Measurements from ENCODE around the gene SH3PXD2B.

Gene SH3PXD2B

DNA sequence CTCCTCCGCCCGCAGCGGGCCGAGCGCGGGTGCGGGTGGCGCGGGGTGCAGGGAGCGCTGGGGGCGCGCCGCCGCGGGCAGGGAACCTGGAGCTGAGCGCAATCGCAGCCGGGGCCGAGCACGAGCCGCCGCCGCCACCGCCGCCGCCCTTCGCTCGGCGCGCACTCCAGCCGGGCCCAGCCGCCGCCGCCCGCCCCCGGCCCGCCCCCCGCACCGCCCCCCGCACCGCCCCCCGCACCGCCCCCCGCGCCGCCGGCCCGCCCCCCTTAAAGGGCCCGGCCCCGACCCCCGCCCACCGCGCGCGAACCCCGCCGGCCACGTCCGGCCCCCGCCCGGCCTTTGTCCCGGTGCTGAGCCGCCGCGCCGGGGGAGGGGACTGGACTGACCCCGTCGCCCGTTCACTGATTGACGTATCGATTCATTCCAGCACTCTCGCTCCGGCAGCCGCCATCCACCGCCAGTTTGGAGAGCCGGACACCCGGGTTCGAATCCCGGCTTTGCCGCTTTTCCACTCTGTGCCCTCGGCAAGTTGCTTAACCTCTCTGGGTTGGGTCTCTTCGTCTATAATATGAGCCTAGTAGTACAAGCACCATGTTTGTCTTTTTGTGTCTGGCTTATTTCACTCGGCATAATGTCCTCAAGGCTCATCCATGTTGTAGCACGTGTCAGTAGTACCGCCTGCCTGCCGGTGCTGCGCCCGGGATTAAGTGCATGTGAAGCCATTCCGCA, at the start of gene SH3PXD2B:
Gene SH3PXD2B, minus strand, starts transcription at position 168 of the 729 bp plus-strand sequence. CDS start 173 bp downstream, outside the sequence.
- no peak for DNase-seq (ENCODE audit: low read depth)

DNA sequence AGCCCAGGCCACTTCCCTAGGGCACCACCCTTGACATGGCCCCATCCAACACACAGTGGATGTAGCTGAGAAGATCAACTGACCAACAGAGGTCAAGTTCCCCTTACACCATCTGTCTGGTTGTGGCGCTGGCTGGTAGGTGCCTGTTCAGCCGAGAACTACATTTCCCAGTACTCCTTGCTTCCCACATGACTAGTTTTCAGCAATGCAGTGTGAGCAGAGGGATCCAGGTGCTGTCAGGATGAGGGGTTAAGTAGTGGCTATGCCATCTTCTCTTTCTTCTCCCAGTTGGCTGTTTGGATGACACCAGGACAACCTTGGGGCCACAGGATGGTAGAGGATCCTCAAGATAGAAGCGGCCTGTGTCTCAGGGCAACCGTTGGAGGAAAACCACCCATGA, 48.6 kb upstream of the SH3PXD2B start:
- no peak for DNase-seq (ENCODE audit: low read depth)

DNA sequence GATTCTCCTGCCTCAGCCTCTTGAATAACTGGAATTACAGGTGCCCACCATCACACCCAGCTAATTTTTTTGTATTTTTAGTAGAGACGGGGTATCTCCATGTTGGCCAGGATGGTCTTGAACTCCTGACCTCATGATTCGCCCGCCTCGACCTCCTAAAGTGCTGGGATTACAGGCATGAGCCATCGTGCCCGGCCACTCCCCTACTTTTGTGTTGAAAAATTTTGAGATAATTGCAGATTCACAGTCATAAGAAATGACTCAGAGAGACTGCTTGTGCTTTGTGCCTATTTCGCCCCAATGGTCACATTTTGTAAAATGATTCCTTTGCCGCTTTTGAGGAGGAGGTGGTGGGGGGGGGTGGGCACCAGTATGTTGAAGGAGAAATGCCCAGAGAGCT, 48.1 kb upstream of the SH3PXD2B start:
- DNase-seq (ENCODE audit: low read depth) = no peak

GRCh38 chr5:172501708-172502320, 47.5 kb upstream of the SH3PXD2B start:
- no peak for DNase-seq (ENCODE audit: low read depth)

DNA sequence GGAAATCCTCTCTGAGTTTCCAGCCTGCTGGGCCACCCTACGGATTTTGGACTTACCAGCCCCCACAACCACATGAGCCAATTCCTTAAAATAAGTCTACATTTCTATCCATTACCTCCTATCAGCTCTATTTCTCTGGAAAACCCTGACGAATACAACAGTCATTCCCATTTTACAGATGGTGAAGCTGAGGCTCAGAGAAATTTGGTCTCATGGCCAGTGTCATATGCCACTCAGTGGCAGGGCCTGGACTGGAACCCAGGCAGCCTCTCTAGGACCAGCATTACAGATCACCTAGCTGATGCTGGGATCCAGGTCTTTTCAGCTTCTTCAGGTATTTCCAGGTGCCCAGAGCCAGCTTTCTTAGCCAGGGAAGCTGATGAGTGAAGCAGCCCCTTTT, 45.0 kb upstream of the SH3PXD2B start:
- no peak for DNase-seq (ENCODE audit: low read depth)

- DNase-seq (ENCODE audit: low read depth) = no peak
These were observed 44.3 kb upstream of the SH3PXD2B start for GRCh38 chr5:172498431-172499129.

DNA sequence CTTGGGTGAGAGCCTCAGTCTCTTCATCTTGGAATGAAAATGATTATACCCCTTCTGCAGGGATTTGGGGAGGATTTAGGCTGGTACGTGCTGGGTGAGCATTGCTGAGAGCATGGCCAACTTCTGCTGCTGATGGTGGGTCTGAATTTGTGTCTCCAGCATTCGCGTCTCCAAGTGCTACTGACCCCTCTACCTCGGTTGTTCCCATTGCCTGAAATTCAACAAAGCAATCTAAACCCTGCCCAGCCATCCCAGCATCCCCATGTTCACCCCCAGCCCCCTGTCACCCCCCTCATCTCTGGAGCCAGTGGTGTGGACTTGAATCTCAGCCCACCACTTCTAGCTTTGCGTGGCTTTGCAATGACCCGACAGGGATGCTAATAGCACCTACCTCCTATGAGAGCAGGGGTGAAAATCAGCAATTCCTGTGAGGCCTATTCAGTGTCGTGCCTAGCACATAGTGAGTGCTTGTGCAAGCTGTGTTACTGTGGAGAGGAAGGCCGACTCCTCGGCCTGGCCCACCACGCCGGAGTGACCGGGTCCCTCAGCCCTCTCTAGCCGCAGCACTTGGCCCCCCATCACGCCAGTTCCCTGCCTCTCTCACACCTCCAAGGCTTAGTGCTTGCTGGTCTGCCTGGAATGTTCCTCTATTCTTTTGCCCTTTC, 43.4 kb upstream of the SH3PXD2B start:
- DNase-seq (ENCODE audit: low read depth) = no peak

DNA sequence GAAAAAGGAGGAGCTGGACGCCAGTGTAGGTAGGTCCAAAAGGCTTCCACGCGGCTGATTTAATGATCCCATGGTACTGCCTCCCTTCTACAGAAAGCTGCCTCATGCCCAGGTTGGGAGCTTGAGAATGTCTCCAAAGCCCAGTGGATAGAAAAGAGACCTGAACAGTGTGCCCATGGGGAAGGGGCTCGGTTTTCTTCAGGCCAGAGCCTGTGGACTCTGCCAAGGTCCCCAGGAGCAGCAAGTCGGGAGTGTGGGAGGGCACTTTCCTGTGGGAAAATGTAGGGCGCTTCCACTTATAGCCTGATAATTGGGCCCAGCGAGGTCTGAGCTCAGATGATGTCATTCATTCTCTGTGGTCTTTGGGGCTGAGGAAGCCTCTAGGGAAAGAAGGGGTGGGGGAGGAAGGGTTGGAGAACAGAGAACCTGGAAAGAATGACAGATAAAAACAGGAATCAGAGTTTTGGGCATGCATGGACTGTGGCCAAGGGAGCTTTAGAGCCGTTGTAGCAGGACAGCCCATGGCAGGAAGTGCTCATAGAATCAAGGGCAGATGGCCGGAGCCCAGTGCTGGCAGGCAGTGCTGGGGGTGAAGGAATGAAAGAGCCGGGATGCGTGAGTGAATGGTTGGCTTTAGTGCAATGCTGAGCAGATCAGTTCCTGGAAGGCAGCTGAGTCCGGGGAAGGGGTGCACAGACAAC, 42.5 kb upstream of the SH3PXD2B start:
- DNase-seq (ENCODE audit: low read depth) = no peak

- DNase-seq (ENCODE audit: low read depth) = no peak
These were observed 40.5 kb upstream of the SH3PXD2B start for GRCh38 chr5:172494630-172495505.

DNA sequence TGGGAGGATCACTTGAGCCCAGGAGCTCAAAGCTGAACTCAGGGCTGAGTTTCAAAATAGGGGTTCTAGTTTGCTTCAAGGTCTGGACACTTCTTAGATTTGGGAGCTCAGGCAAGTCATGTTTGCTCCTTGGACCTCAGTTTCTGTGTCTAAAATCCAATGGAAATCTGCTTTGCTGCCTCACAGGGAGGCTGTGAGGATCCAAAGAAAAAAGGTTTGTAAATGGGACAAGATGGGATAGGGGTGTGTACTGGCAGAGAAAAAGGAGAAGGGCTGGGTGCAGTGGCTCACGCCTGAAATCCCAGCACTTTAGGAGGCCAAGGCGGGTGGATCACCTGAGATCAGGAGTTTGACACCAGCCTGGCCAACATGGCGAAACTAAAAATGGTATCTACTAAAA, 39.6 kb upstream of the SH3PXD2B start:
- DNase-seq (ENCODE audit: low read depth) = no peak

- DNase-seq (ENCODE audit: low read depth) = no peak
These were observed 39.1 kb upstream of the SH3PXD2B start for GRCh38 chr5:172493461-172493860.

- DNase-seq (ENCODE audit: low read depth) = no peak
These were observed 38.7 kb upstream of the SH3PXD2B start for GRCh38 chr5:172493002-172493401.

DNA sequence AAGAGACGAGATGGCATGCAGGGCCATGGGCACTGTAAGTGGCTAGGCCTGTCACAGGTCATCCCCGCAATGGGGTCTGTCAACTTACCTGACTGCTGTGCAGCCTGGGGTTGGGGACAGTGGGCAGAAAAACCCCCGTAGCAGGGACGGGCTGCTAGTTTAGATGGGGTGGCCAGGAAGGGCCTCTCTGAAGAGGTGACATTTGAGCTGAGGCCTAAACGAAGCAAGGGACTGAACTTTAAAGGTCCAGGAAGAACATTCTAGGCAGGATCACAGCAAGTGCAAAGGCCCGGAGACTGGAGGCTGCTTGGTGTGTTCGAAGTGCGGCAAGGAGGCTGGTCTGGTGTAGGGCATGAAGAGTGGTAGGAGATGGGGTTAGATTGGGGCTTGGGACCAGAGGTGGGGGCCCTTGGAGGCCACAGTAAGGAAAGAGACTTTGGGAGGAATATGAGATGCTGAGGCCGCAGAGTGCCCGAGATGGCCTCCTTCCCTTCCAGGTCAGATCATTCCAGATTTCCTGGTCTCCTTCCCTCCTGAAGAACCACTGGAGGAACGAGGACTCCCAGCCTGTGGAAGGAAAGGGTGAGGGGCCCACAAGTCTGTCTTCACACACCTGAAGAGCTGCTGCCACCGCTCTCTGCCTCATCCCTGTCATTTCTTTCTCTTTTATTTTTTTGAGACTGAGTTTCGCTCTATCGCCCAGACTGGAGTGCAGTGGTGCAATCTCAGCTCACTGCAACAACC, 37.9 kb upstream of the SH3PXD2B start:
- DNase-seq (ENCODE audit: low read depth) = no peak

DNA sequence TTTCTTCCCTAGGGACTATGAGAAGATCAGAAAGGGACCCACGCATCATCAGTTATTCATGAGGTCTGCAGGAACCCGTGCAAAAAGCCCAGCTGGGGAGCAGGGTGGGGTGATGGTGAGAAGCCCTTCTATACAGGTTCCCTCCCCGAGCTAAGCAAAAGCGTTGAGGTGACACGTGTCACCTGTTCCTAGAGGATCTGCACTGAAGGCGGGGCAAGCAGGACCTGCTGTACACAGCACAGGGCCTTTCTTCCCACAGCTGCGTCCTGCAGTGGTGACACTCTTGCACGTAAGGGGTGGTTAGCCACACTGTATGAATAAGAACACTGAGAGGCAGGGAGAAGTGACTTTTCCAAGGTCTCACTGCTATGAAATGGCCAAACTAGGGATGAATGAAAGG, 37.2 kb upstream of the SH3PXD2B start:
- no peak for DNase-seq (ENCODE audit: low read depth)

DNA sequence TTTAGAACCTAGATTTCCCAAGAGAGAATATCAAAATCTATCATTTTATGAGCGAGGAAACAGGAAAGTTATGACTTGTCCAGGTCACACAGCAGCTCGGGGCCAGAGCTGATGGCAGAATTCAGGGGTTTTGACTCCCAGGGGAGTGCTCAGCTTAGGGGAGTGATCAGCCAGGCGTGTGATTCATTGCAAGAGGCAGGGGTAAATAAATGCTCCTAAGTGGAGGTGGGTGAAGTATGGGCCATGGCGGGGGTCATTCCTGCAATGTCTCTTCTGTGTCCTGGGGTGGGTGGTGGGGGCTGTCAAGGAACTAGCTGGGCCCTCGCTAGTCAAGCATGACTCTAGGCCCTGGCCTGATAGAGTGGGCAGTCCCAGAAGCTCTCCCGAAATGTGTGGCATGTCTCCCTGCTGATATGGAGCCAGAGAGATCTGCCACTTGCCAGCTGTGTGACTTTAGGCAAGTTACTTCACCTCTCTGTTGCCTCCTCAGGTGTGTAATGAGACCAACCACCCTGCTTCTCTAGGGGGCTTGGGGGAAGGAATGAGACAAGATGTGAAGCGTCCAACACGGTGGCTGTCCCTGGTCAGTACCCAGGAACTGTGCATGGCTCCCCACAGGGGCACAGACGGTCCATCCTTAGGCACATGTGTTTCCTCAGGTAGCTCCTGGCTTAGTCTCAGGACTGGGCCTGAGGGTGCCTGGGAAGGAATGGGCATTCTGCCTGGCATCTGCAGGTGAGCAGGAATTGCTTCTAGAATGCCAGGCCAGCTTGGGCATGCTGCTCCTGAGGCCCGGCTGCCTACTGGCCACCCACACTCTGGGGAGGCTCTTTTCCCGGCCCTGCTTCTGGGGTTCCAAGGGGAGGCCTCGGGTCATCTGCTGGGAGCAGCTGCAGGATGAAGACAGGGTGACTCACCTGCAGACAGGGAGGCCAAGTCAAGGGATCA, 36.5 kb upstream of the SH3PXD2B start:
- no peak for DNase-seq (ENCODE audit: low read depth)

DNA sequence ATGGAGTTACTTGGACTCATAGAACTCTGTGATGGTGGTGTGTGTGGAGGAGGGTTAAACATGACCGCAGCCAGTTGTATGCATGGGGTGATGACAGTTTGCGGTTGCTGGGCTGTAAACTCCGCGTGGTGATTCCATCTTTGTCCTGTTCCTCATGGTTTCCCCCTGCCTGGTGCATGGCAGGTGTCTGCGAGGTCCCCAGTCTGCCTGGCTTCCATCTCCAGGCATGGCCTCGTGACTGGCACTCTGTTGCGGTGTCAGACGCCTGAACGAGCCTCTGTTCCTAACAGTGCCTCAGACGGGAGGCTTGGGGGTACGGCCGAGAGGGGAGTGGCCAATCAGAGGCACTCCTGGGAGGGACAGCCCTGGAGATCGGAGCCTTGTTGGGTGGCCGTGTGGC, 33.9 kb upstream of the SH3PXD2B start:
- no peak for DNase-seq (ENCODE audit: low read depth)

- no peak for DNase-seq (ENCODE audit: low read depth)
These were observed 33.3 kb upstream of the SH3PXD2B start for GRCh38 chr5:172487671-172488070.

GRCh38 chr5:172486912-172487311, 32.6 kb upstream of the SH3PXD2B start:
- no peak for DNase-seq (ENCODE audit: low read depth)

GRCh38 chr5:172486451-172486850, 32.1 kb upstream of the SH3PXD2B start:
- no peak for DNase-seq (ENCODE audit: low read depth)

Measured in non-pigmented ciliary epithelial cell (primary cell).